Measurements from ENCODE around the gene TPM3.
"Not testable (repeated sequence)": the region's sequence is repeated elsewhere in the genome, so short reads cannot be mapped to it uniquely, and the experiment has no call there.

The TPM3 gene

DNA sequence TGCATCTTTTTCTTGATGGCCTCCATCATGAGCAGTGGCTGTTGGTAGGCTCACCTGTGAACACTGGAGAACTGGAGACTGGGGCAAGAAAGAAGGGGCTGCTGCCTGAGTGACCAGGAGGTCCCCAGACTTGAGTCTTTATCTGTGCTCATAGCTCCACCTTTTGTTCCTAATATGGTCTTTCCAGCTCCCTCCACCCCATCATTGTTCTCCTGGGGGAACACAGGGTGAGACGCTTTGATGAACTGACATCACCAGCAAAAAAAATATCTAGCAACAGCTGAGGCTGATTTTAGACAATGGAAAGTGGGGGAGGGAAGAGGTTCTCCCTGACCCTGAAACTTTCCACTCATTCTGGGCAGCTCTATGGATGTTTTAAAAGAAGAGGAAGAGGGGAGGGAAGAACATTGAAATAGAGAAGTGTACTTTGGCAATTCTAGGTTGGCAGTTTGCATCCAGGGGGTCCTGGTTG is at the start of gene TPM3:
TPM3 (minus strand) TSS at position 111 of the 472 bp plus-strand sequence; CDS start at position 29, 82 bp downstream.
- no peak for DNase-seq

GRCh38 chr1:154240294-154240833 is 48.5 kb upstream of the TPM3 start:
- DNase-seq: no peak

- DNase-seq: no peak
Measured at GRCh38 chr1:154239491-154239890, 47.6 kb upstream of the TPM3 start.

GRCh38 chr1:154237880-154238506 is 46.1 kb upstream of the TPM3 start:
- no peak for DNase-seq

DNA sequence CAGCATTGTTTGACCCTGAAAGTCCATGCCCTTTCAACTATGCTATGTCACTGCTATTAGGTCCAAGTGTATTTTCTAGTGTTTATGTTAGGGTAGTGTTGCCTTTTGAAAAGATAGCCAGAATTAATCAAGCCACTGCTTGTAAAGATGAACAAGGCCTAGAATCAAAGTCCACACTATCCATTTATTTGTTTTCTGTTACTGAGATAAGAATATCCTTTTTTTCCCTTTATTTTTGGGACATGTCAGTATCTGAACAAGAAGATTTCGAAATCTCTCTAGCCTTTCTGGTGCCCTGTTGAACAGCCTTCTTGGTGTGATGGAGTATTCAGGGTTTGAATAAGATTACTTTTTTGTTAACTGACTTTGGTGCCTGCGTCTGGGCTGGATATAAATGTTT is 45.5 kb upstream of the TPM3 start:
- no peak for DNase-seq

DNA sequence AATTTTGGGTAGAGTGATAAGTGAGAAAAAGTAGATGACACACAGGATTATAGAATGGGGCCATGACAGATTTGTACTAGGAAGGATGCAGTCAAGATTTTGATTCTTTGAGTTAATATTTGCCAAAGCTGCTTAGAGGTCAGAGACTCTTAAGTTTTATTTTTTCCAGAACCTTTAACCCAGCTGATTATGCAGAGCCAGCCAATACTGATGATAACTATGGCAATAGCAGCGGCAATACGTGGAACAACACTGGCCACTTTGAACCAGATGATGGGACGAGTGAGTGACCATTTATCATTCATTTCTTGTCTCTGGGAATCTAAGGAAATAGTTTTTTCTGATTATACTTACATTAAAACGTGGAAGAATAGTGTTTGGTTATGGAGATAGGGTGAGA is 45.0 kb upstream of the TPM3 start:
- no peak for DNase-seq

- DNase-seq: not testable (repeated sequence)
Measured at GRCh38 chr1:154233127-154233526, 41.2 kb upstream of the TPM3 start.

DNA sequence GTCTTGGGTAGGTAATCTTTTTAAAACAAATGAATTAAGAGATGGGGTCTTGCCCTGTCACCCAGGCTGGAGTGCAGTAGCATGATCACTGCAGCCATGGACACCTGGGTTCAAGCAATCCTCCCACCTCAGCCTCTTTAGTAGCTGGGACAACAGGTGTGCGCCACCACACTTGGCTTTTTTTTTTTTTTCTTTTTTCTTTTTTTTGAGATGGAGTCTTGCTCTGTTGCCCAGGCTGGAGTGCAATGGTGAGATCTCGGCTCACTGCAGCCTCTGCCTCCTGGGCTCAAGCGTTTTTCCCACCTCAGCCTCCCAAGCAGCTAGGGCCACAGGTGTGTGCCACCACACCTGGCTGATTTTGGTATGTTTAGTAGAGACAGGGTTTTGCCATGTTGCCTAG is 39.2 kb upstream of the TPM3 start:
- not testable (repeated sequence) for DNase-seq

DNA sequence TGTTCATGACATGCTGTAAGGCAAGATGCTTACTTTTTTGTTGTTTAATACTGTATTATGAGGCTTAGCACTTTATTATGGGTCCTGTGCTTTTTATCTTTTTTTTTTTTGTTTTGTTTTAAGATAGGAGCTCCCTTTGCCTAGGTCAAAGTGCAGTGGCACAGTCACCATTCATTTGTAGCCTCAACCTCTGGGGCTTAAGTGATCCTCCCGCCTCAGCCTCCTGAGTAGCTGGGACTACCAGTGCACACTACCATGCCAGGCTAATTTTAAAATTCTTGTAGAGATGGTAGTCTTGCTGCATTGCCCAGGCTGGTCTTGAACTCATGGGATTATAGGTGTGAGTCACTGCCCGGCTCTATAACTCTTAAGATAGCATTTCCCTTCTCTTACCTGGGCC is 33.5 kb upstream of the TPM3 start:
- DNase-seq: no peak

- no peak for DNase-seq
Measured at GRCh38 chr1:154223621-154224020, 31.7 kb upstream of the TPM3 start.

GRCh38 chr1:154222918-154223317 is 31.0 kb upstream of the TPM3 start:
- no peak for DNase-seq

- DNase-seq: no peak
Measured at GRCh38 chr1:154222518-154222917, 30.6 kb upstream of the TPM3 start.

DNA sequence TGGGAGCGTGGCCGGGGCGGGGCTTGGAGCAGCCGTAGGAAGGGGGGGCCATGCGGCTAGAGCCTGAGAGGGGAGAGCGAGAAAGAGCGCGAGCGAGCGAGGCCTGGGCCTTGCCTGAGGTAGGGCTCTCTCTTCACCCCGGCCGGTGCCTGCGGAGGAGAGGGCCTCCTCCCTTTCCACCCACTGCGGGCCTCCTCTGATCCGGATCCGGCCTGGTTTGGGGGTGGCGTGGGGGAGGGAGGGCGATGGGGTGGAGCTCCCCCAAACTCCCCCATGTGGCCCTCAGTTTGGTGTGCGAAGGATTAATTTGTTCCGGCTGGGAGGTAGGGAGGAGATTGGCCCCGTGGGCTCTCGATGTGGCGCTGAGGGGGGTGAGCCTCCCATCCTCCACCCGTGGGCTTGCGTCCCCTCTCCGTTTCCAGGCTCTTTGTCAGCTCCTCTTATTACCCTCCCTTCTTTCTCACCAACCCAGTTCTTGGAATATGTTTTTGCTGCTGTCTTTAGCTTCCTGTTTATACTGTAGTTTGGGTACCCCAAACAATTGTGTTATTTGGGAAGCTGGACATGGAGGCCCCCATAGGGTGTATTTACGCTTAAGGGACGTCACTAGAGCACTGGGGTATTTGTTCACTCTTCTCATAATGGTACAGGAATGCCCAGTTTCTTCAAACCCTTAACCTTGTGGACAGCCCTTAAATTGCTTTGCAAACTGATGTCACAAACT is 29.5 kb upstream of the TPM3 start:
- no peak for DNase-seq

- no peak for DNase-seq
Measured at GRCh38 chr1:154220970-154221277, 29.0 kb upstream of the TPM3 start.

GRCh38 chr1:154220071-154220969 is 28.4 kb upstream of the TPM3 start, which contains the start of gene UBAP2L:
Gene UBAP2L (plus strand): TSS chr1:154220955. CDS start chr1:154225124, 4,169 bp downstream.
- peak; percentile 97 for DNase-seq

DNA sequence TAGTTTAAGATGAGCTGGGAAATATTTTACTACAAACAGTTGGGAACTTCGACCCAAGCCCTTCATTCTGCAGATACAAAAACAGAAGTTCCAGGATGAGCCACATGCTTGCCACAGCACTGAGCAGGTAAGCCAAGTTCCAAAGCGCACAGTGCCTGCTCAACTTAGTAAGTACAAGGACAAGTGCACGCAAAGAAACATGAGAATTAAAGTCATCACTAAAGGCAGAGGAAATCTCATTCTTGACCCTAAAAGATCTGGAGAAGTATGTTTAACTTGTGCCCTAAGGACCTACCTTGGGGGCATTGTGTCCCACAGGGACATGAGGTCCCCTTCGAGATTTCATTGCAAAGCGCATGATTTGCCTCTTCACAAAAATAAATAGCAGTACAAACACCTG is 27.6 kb upstream of the TPM3 start:
- DNase-seq: peak; percentile 38

DNA sequence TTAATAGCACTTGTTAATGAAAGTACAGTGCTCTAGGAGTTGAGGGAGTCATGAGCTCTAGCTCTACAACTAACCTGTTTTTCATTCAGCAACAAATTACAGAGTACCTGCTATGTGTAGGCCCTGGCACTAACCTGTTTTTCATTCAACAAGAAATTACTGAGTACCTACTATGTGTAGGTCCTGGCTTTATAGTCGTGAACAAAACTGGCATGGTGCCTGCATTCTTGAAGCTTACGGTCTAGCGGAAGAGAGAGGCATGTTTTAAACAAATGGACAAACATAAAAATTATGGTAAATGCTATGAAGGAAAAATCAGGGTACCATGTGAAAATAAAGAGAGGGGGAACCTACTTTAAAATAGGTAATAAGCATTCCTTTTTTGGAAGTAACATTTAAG is 26.6 kb upstream of the TPM3 start:
- no peak for DNase-seq

DNA sequence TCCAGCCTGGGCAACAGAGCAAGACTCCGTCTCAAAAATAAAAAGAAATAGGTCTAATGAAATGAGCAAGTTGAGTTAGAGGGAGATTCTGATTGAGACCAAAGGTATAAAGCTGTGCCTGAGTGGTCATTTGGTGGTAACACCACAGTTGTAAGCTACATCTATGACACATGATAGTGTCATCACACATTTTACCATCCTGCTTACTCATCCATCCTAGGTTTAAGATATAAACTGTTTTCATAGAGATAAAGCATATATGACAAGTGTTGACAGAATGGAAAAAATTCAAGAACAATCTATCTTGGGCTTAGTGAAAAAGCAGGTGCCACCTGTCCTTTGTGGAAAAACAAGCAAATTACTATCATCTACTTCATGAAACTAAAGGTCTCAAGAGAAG is 21.4 kb upstream of the TPM3 start:
- no peak for DNase-seq

DNA sequence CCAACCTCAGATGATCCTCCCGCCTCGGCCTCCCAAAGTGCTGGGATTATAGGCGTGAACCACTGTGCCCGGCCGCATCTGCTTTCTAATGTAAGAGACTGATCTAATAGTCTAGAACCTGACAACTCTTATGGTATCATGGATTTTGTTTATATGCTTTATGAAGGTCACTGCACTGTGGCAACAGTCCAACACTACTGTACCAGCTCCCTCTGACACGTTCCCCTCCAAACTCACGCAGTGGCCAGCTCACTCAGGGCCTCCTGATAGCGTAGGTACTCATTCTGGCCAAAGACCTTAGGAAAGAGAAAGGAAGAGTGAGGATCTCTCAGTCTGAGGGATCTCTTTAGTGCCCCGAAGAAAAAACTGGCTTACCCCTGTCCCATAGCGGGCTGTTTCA is 20.2 kb upstream of the TPM3 start:
- DNase-seq: no peak

DNA sequence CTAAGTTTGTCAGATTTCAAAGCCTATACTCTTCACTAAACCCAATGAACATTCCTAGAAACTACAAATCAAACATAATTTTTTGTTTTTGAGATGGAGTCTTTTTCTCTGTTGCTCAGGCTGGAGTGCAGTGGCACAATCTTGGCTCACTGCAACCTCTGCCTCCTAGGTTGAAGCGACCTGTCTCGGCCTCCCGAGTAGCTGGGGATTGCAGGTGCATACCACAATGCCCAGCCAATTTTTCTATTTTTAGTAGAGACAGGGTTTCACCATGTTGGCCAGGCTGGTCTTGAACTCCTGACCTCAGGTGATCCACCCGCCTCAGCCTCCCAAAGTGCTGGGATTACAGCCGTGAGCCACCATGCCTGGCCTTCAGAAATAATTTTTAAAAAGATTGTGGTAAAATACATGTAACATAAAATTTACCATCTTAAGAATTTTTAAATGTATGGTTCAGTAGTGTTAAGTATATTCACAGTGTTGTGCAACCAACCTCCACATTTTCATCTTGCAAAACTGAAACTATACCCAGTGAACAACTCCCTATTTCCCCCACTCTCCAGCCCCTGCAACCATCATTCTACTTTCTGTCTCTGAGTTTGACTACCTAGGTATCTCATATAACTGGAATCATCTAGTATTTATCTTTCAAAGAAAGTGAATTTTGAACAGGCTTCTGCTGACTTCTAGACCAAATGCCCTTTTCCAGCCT is 16.9 kb upstream of the TPM3 start:
- no peak for DNase-seq

DNA sequence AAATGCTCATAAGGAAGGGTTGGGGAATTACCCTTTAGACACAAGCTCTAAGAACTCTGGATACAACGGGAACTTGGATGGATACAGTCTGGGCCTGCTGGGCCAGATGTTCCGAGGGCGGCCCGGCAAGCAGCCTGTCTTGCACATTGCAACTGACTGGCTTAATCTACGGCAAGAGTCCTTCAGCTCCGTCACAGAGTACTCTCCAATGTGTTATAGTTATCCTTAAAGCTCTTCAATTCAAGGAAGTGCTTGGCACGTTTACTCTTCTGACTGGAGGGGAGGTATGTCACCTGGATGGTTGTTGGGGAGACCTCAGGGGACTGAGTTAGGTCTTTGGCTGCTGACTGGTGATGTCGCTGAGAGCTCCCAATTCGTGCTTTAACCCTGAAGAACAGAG is 15.4 kb upstream of the TPM3 start:
- no peak for DNase-seq

- DNase-seq: no peak
Measured at GRCh38 chr1:154206196-154206595, 14.3 kb upstream of the TPM3 start, which contains the start of gene CFAP141. Gene CFAP141 (minus strand): TSS chr1:154206333. CDS start chr1:154206307, 26 bp downstream.

DNA sequence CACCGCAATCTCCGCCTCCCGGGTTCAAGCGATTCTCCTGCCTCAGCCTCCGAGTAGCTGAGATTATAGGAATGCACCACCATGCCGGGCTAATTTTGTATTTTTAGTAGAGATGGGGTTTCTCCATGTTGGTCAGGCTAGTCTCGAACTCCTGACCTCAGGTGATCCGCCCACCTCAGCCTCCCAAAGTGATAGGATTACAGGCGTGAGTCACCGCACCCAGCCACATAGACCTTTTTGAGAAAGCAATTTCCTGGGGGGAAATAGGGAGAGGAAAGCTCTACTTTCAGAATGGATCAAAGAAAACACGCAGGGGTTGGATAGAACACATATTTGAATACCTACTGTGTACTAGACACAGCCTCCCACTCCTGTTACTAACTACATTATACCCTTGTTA is 13.9 kb upstream of the TPM3 start:
- DNase-seq: not testable (repeated sequence)
